Measurements from ENCODE around the gene ITGB6.

ITGB6 gene

DNA sequence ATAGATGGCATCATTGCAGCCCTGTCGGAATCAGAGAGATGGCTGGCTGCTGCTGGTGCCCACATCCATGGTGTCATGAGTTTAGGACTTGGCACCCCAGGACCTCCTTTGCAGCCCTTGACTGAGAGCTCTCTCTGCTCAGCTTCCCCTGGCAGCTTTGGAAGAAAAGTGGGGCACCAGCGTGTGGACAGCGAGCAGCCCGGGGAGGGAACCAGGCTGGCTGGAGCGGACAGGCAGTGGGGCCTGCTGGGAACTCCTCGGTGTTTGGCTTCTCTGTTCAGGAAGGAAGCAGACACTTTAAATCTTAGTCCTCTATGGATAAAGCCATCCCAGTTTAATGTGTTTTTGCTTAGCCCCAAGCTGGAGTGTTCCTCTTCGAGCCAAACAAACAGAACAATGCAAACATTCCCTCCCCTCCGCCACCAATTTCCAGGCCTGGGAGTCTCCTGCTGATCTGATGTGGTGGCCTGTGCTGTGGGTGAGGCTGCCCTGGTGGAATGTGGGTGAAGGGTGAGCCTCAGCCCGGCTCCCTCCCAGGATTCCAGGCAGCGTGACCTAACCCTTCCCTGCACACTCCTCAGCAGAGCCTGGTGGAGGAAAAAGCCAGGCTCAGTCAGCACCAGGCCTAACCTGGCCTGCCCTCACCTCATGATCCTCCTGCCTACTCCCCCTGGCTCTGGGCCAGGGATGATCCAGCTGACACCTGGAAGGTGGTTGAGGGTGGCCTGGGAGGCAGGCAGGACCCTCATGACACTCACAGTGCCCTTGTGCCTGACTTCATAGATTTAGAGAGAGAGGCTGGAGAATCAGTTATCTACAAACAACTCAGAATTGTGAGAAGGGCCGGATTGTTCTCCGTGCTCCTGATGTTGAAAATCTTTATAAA, 21.6 kb upstream of the ITGB6 start:
- DNase-seq = no peak

DNA sequence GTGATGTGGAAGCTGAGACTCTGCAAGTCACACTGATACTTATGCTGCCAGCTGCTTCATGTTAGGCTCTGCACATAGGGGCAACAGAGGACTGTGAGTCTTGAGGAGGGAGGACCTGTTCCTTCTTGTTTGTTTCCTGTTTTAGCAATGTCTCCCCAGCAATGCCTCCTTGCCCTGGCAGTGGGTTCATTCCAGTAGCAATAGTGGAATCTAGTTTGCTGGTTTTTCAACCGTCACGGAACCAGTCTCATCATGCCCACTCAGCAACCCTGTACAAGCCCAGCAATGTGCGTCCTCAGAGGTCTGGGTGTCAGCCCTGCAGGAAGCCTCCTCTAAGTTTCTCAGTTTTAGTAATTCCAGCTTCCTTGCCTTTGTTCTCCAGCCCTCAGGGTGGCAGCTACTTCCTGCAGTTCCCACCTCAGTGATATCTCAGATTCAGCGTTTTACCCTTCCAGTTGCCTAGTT, 20.5 kb upstream of the ITGB6 start:
- DNase-seq = no peak

DNA sequence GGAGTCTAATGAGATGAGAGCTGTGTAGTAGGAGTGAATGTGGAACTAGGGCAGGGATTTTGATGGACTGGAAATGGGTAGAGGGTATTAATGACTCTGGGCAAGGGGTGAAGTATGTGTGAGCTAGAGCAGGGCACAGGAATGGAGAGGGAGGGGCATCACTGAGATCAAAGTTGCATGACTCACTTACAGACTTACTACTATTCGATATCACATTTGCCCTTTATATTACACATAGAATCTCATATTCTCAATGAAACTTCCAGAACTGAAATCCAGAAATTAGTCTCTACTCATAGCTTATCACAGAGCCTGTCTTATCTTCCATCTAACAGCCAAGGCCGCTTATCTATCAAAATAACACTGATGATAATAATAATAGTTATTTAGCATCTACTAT, 20.0 kb upstream of the ITGB6 start:
- no peak for DNase-seq

DNA sequence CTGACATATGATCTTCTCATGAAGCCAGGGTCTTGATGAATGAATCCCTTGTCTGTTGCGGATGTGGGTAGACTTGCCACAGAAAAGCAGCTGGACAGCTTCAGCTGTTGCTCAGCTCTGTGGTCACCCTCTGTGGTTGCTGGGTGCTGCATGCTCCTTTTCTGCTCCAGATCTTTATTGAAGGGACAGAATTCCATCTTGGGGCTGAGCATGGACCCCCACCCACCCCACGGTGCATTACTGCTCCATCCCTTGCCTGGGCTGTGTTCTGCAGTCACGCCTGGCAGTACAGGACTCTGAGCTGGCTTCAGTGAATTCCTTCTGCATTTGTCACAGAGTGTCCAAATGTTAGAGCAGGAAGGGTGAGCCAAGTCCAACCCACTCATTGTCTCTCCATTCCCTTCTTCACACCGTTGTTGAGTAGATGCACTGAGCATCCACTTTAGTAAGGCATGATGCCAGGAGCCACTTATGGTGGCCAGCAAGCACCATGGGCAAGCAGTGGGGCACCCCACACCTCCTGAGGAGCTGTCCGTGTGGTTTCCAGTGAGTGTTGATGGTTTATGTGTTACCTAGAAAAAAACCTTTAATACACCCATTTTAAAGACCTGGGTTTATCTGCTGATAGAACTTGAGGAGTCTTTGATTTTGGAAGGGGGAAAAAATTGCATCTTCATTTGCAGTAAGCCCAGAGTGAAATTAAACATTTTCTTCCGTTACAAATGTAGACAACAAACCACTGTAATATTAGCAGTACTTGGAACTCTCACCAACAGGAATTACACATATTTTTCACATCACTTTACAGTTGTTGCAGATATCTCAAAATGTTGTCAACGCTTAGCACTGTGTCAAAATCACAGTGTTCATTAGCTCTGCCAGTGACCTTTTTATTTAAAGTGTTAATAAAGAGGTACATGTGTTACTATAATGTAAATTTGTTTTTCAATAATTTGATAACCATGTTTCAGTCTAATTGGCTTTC, 14.7 kb upstream of the ITGB6 start:
- peak; percentile 40 for DNase-seq

DNA sequence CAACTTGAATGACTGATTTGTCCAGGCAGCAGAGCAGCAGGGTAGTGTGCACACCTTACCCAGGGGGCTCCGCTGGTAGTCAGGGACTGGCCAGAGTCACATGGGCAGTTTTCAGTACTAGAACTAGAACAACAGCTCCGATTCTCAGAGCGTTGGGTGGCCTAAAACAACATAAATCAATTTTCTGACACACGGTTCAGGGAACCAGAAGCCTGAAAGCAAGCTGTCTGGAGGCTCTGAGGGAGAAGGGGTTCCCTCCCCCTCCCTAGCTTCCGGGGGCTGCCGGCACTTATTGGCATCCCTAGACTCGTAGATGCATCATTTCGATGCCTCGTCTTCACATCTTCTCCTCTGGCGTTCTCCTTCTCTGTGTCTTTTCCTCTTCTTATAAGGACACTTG, 13.4 kb upstream of the ITGB6 start:
- DNase-seq = no peak

DNA sequence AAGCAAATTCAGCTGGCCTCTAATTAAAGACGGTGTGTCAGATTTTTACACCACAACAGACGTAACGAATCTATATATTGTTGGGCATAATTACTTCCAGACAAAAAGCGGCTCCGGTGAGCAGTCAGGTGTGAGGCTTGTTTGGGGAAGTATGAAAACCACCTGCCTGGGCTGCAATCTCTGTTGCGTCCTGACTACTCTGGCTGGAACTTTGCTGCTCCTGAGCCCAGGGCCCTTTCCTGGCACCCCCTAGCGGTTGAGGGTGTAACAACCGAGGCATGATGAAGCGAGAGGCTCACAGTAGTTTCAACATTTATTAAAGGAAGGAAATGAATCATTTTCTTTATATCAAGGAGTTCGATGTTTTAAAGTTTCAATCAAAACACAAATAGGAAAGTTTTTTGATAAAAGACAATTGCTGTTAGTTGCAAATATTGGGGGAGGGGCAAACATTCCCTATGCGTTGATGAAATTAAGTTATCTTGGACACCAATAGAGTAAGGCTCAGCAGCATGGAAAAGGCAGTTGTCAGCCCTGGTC, 10.6 kb upstream of the ITGB6 start:
- no peak for DNase-seq

DNA sequence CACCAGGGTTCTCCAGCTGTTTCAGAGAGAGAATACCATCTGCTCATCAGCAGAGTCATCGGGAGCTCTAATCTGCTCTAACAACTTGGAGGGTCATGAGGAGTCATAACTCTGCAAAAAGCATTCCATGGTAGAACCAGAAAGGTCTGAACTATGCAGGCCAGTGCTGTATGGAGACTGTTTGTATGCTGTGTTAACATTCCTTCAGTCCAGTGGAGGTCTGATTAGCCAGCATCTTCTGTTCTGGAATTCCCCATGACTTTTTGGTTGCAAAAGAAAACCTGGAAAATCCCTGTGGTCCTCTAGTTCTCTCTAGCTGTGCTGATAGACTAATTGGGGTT, 9.4 kb upstream of the ITGB6 start:
- DNase-seq = no peak

DNA sequence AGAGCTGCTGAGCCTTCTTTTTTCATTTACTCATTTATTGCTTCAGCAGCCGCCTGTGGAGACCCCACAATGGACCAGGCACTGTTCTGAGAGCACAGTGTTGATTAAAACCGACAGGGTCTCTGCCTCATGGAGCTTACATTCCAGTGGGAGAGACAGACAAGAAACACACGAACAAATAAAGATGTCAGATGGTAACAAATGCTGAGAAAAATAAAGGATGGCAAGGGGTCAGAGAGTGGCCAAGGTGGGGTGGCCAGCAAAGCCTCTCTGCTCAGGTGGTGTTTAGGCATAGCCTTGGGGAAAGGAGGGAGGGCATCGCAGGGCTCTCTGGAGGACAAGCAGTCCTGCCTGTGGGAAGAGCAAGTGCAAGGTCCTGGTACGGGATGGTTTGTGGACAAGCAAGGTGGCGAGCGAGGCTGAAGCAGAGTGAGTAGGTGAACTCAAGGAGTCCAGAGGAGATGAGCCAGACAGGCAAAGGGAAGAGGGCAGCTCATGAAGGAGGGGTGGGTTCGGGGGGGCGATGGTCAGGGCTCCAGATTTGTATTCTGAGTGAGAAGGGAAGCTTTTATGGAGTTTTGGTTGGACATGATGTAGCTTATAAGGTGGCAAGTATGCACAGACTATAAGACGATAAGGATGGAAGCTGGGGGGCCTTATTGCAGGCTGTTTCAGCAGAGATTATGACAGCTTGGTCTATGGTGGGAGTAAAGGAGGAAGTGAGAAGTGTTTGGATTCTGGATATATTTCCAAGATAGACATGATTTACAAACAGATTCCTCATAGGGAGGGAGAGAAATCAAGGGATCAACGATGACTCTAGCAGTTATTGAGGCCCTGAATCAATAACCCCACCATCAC, 8.8 kb upstream of the ITGB6 start:
- DNase-seq = no peak

DNA sequence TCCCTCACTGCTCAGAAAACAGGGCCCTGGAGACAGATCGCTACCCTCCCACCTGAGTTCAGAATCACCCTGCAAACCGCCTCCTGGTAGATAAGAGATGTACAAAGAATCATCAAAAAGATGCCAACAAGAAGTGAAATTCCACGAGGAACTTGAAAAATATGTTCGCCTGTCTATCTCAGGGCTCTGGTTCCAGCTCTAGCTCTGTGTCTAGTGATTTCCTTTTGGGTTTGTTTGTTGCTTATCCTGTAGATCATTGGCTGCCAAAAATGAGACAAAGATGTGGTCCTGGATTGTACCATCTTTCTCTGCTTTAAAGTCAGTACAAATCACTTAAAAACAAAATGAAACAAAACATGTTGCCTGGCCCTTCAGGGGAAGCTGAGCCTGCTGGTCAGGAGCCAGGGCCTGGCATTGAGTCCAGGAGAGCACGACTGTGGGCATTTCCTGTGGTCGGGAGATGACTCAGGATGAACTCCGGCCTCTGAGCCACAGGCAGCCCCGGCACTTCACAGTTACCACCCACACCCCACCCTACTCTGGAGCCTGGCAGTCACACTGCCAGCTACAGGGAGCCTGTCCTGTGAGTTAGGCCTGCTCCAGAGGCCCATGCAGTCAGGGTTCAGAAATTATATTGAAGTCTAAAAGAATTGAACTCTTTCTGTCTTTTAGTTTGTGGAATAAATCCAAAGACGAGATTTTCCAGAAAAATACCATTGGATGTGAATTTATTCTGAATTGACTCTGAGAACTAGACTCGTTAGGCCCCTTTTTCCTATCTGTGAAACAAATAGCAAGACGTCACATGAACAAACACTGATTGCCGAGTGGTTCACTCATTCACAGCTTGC, 8.0 kb upstream of the ITGB6 start:
- DNase-seq = peak; percentile 44

DNA sequence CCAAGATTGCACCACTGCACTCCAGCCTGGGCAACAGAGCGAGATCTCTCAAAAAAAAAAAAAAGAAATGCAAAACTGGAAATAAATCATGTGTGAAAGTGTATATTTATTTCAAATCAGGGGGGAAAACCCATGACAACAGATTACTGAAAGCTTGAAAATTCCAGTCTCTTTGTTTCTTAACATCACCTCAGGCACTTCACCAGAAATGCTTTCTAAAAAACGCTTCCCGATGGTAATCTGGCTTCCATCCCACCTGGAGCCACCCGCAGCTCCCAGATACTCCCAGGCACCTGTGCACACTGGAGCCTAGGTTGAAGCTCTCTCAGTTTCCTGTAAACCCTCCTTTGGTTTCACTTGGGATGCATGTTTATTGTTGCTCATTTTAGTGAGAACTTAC, 7.2 kb upstream of the ITGB6 start:
- DNase-seq = no peak

DNA sequence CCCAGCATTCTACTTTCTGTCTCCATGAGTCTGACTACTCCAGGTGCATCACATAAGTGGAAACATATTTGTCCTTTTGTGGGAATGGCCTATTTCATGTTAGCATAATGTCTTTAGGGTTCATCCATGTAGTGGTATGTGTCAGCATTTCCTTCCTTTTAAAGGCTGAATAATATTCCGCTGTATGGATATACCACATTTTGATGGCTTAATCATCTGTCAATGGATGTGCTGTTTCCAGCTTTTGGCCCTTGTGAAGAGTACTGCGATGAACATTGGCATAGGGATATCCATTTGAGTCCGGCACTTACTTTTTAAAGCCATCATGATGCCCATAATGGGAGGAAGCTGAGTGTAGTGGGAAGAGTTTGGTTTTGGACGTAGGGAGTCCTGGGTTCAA, 6.4 kb upstream of the ITGB6 start:
- no peak for DNase-seq

DNA sequence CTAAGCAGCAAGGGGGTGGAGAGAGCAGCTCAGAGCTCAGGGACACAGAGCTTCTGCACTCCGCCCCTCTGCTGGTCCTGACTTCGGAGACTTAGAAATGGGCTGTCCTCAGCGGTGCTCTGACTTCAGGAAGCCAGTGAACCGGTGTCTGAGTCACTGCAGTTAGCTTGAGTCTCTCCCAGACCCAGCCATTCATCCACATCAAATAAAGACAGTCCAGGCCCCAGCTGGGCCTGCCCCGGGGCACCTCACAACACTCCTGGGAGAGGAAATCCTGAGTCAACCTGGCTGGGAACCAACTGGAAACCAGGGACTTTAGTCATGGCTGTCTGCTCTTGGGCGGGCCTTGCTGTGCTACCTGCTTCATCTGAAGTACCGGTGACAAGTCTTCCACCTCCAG, 5.4 kb upstream of the ITGB6 start:
- peak; percentile 61 for DNase-seq

DNA sequence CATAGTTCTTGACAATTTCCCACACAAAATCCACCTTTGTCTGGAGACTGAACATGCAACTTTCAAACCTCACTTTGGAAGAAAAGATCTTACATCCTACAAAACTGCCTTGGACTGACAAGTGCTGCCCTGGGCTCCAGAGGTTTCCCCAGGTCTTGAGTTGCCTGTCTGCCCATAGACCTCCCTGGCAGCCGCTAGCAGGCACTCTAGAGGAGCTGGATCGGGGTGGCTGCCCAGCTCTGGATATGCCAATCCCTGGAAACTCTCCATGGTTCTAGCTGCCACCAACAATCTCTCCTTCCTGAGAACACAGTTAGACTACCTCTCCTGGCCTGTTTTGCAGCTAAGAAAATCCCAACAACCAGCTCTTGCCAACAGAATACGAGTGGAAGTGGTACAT, 3.4 kb upstream of the ITGB6 start:
- no peak for DNase-seq

DNA sequence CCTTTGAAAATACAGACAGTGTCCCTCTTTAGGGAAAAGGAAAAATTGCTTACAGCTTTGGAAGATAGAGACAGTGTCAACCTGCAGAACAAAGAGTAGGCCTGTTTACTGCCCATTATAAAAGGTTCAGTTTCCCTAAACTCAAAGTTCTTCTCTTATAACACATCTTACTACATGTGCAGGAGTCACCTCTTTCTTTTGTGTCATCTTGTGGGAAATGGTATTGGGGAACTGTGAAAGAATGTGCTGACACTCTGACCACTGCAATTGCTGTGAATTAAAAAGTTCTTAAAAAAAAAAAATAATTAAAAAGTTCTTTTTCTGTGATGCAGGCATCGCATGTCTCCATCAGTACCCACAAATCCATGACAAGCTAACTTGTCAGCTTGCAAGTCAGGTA, 2.9 kb upstream of the ITGB6 start:
- no peak for DNase-seq

DNA sequence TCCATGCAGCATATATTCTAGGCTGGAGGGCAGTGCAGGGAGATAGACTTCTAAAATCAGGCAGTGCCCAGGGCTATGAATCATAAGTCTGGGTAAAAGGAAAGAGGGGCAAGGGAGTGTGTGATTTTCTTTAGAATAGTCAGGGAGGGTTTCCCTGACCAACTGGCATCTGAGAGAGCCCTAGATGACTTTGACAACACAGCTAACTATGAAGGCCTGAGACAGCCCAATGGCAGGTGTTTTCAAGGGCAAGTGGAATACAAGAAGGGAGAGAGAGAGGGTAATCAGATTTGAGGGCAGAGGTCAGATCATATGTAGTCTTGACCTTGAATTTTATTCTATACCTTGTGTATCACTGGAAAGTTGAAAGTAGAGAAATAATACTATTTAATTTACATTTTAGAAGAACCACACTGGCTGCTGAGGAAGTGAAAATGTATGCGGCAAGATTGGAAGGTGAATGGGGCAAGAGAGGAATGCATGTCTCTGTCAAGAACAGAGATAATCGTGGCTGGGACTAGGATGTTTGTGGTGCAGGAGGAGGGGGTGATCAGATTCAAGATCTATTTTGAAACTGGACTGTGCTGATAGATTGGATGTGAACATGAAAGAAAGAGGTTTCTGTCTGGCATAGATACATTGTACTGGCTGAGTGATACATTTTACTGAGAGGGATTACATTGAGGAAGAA, 1.9 kb upstream of the ITGB6 start:
- no peak for DNase-seq

DNA sequence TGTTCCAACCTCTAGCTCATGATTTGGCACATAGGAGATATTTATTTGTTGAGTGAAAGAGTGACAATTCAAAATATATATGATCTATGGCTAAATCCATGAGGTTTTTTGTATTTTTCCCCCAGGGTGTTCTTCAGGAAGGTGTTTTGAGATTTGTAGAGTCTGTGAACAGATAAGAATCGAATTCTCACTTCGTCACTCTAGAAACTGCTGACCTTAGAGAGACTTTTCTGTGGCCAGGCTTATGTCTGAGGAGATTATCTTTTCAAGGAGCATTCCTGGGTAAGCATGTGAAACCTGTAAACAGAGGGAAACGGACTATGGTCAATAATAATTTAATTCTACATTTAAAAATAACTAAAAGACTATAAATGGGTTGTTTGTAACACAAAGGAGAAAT, 849 bp upstream of the ITGB6 start:
- DNase-seq = no peak

DNA sequence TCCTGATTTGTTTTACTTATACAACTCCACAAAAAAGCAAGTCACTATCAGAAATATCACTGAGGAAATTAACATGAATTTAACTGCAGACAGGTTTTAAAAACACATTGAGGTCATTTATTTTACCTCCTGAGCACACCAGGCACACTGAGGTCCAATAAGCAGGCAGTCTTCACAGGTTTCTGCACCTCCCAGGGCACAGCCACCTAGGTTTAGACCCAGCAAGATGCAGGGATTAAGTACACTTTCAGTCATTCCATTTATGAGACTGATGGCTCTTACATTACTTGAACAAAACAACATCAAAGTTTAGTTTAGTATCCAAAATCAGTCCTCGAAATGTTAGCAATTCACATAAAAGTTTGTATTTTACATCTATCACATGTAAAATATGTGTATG, 1.0 kb downstream of the ITGB6 start:
- no peak for DNase-seq

DNA sequence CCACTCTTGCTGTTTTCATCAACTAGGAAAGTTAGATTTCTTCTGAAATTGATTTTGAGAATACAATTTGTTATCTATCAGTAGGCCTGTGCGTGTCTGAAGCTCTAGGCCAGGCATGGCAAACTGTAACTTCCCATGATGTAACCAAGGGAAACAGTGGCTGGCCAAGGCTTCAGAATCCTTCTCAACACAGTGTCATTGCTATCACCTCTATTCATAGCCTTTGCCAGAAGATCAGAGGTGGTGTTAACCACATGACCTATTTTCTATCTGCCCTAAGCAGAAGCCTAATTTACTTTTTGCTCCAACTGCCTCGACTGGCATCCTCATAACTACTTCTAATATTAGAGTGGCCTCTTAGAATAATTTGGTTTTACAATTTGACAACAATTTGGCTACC, 2.5 kb downstream of the ITGB6 start:
- no peak for DNase-seq

DNA sequence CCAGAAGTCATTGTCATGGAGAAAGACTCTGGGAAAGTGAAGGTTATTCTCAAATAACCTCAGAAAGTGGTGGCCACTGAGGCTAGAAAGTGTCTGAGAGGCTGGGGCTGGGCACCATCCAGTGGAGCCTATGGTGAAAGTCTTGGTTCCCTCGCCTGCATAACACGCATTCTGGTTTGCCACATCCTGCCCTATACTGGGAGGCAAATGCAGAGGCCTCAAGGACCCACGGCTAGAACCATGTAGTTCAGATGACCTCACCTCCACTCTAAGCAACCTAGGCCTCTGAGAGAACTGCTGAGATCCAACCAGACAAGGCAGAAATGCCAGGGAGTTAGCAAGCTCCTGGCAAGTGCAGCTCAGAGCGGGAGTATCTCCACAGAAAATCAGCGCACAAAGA, 5.1 kb downstream of the ITGB6 start:
- no peak for DNase-seq

DNA sequence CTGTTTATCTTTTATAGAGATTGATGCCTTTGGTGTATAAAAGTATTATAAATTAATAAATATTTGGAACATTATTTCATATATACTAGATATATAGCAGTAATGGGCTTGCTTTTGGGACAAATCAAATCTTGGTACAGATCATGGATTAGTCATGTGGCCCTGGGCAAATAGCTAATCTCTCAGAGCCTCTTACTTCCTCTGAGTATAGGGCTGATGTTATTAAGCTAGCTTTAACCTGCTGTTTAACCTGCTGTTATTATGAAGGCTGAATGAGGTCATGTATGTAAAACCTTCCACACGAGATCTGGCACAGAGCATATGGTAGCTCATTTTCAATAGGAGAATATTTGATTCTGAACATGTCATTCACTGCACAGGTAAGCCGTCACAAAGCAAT, 5.7 kb downstream of the ITGB6 start:
- DNase-seq = no peak

Data from 8988T (cell line).